ENCODE data around the gene TRAM2. TPM values are rescaled to one million over a fixed set of nuclear protein-coding genes. Genes with fewer than 3 reads are reported as not detected.
A peak's percentile ranks its signal among the peaks of the same experiment; 100 is the strongest.

TRAM2 gene
- total and polyA plus RNA-seq, 2 of the 4 experiments (the other 2 are of a cell fraction), result 77.2 to 95.7 TPM

- H3K9me3 ChIP-seq (ENCODE audit: control insufficient read depth, insufficient read depth, low read length), result no peaks in the 10 kb centered on the region
- H3K4ac ChIP-seq (ENCODE audit: low read depth, low read length), result peak overlapping the region; percentile 26; the same call in 1 of the 2 replicates
- no TSS peak for BruUV-seq (replicated peaks)
- intact Hi-C loops (cut with micrococcal nuclease), result no loop called here
- no peak overlapping the region for H2AFZ ChIP-seq (replicated peaks; ENCODE audit: low read length, poor library complexity)
- peak overlapping the region; percentile 71; the same call in 1 of the 2 replicates for H3K23ac ChIP-seq (ENCODE audit: low read depth, low read length)
- peak overlapping the region; percentile 60 for H2BK5ac ChIP-seq (ENCODE audit: low read depth, low read length, poor library complexity, severe bottlenecking)
- H3K18ac ChIP-seq (ENCODE audit: low read depth, low read length), result no peak overlapping the region
- in situ Hi-C loops (cut with MboI; ENCODE audit: low sequenced_read_pairs), result no loop called here
- H3K4me3 ChIP-seq (ENCODE audit: insufficient read depth, low read depth, low read length), result no peak overlapping the region
- no peak overlapping the region for H3K9ac ChIP-seq (ENCODE audit: low read depth, low read length)
- H2BK15ac ChIP-seq (ENCODE audit: low read depth, low read length), result no peak overlapping the region
- peak overlapping the region in 1 of 2 experiments; percentile 48; a peak in 1 of 4 replicates for H4K8ac ChIP-seq (ENCODE audit: low read depth in 2 of 2, low read length in 2 of 2)
- WGBS, 2 experiments (ENCODE audit: extremely low coverage in 2 of 2, insufficient read length in 1 of 2), result 17% methylated on average over 1 of the region's 5 CpGs; no CpG with 5 or more reads in 1 of the 2 experiments
- peaks cover 41% of the 10 kb centered on the region for H3K4me1 ChIP-seq (ENCODE audit: control insufficient read depth, insufficient read depth, low read length)
- no peak overlapping the region; the same call in 1 of the 2 replicates for H2AK5ac ChIP-seq (ENCODE audit: low read depth, low read length)
- TF ChIP-seq CEBPB (IDR thresholded peaks at IDR 0.05; ENCODE audit: low read depth, low read length) (no peak), CHD1 (IDR thresholded peaks at IDR 0.05; ENCODE audit: low read depth, low read length) (no peak), MXI1 (IDR thresholded peaks at IDR 0.05; ENCODE audit: borderline replicate concordance, low read depth, low read length) (no peak), NFE2L2 (IDR thresholded peaks at IDR 0.05; ENCODE audit: low read depth, low read length) (no peak), POLR2A (IDR thresholded peaks at IDR 0.05; ENCODE audit: low read depth, low read length) (no peak), USF2 (IDR thresholded peaks at IDR 0.05; ENCODE audit: low read depth, low read length) (no peak), FOS (IDR thresholded peaks at IDR 0.05; ENCODE audit: low read depth, low read length) (no peak), SMC3 (IDR thresholded peaks at IDR 0.05; ENCODE audit: low read depth, low read length) (no peak), ELK1 (IDR thresholded peaks at IDR 0.05; ENCODE audit: borderline replicate concordance, low read depth, low read length) (no peak), RFX5 (IDR thresholded peaks at IDR 0.05; ENCODE audit: low read depth, low read length) (no peak), RAD21 (IDR thresholded peaks at IDR 0.05; ENCODE audit: low read length) (no peak), MAZ (IDR thresholded peaks at IDR 0.05; ENCODE audit: borderline replicate concordance, low read depth, low read length) (no peak), CTCF (conservative IDR thresholded peaks at IDR 0.05; ENCODE audit: low read depth, low read length) (no peak), BHLHE40 (IDR thresholded peaks at IDR 0.05; ENCODE audit: low read depth, low read length) (no peak), RCOR1 (IDR thresholded peaks at IDR 0.05; ENCODE audit: insufficient replicate concordance, low read length) (no peak), MAFK (IDR thresholded peaks at IDR 0.05; ENCODE audit: low read depth, low read length) (no peak)
- ChIA-PET CTCF (interaction anchor here (0.6 kb wide), 1 partner anchor 71 kb away, joined by 3 read pairs; no protein-coding TSS in a partner anchor), POLR2A (ENCODE audit: unreplicated experiment) (interaction anchor here (0.6 kb wide), 1 partner anchor 171 kb away, joined by 3 read pairs; no protein-coding TSS in a partner anchor)
- H4K20me1 ChIP-seq (ENCODE audit: insufficient read depth, low read length), result peaks cover 45% of the 10 kb centered on the region
- H3K14ac ChIP-seq (replicated peaks; ENCODE audit: low read depth, low read length), result peak overlapping the region; percentile 61
- H2BK20ac ChIP-seq (ENCODE audit: low read depth, low read length), result no peak overlapping the region
- no peaks in the 10 kb centered on the region for H3K27me3 ChIP-seq (ENCODE audit: control insufficient read depth, insufficient read depth, low read length)
- peaks cover 8 to 57% of the 10 kb centered on the region in 2 experiments; a peak in 3 of 4 replicates for H3K79me1 ChIP-seq (ENCODE audit: low read depth in 1 of 2, low read length in 2 of 2)
- dilution Hi-C loops (cut with HindIII; ENCODE audit: low sequenced_read_pairs, unreplicated experiment), result no loop called here
- no peak overlapping the region for H4K5ac ChIP-seq (ENCODE audit: low read depth, low read length)
- no peak for DNase-seq
- H3K9me1 ChIP-seq (ENCODE audit: insufficient read depth, low read length), result peaks cover 26% of the 10 kb centered on the region
- H3K4me2 ChIP-seq (ENCODE audit: low read depth, low read length), result no peak overlapping the region
- H3K56ac ChIP-seq (ENCODE audit: extremely low read depth, insufficient read depth, low read length), result no peak overlapping the region
- H4K91ac ChIP-seq (ENCODE audit: insufficient read depth, low read depth, low read length), result no peak overlapping the region
- H3K27ac ChIP-seq (ENCODE audit: insufficient read depth, low read length), result peak overlapping the region; percentile 21; the same call in 1 of the 2 replicates
- H2BK120ac ChIP-seq (ENCODE audit: low read depth, low read length), result no peak overlapping the region
- H3K36me3 ChIP-seq (ENCODE audit: control insufficient read depth, insufficient read depth, low read length), result peaks cover 3% of the 10 kb centered on the region; the same call in 1 of the 2 replicates
- ATAC-seq (ENCODE audit: low read depth), result no peak
- no peak overlapping the region for H2AK9ac ChIP-seq (replicated peaks; ENCODE audit: low read depth, low read length, poor library complexity)
Measured at GRCh38 chr6:52560462-52560861, 16.4 kb downstream of the TRAM2 start.

All from IMR-90 (cell line).